Measurements from ENCODE around the gene NDFIP2.

Gene NDFIP2

DNA sequence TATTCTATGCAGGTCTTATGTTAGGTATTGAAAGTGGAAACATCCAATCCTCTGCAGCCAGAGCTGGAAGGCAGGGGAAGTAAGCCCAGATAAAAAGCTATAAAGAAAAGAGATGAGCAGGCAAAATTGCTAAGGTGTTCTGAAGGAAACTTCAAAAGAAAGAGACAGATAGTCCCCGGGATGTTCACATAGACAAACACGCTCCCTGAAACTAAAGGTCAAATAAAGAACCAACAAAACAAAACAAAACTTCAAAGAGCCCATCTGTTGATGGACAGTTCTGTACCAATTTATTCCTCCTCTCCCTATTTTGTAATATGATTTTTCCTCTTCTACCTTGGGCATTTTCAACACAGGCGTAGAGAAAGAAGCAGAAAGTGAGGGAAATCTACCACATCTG lies 11.3 kb upstream of the NDFIP2 start:
- no peak for TF ChIP-seq SUZ12 (IDR thresholded peaks at IDR 0.05)
- no peak for DNase-seq (ENCODE audit: extremely low spot score)
- ChIA-PET POLR2A (interaction anchor here (1.0 to 1.4 kb wide), 2 partner anchors 8 to 12 kb away, joined by 3 to 12 read pairs; partner anchors contain the start of gene NDFIP2), CTCF (no interaction called here)

DNA sequence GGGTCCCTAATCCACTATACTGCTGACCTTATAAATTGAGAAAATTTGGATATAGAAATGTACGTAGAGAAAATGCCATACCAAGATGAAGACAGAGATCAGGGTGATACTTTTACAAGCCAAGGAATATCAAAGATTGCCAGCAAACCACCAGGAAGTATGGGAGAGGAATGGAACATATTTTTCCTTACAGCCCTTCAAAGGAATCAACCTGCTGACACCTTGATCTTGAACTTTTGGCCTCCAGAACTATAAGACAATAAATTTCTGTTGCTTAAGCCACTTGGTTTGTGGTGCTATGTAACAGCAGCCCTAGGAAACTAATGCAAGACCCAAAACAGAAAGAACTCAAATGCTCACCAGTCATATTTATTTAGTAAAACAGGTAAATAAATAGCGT lies 10.3 kb upstream of the NDFIP2 start:
- ChIA-PET POLR2A (interaction anchor here (1.4 kb wide), 1 partner anchor 11 kb away, joined by 12 read pairs; the partner anchor contains the start of gene NDFIP2), CTCF (no interaction called here)
- no peak for TF ChIP-seq CTBP1 (IDR thresholded peaks at IDR 0.05; ENCODE audit: borderline replicate concordance)
- TF ChIP-seq L3MBTL2 (conservative IDR thresholded peaks at IDR 0.05), result no peak
- no peak for TF ChIP-seq ZNF384 (IDR thresholded peaks at IDR 0.05)
- no peak for TF ChIP-seq HDGF (IDR thresholded peaks at IDR 0.05; ENCODE audit: borderline replicate concordance)
- TF ChIP-seq SUZ12 (IDR thresholded peaks at IDR 0.05), result no peak
- TF ChIP-seq, protein P1, sequence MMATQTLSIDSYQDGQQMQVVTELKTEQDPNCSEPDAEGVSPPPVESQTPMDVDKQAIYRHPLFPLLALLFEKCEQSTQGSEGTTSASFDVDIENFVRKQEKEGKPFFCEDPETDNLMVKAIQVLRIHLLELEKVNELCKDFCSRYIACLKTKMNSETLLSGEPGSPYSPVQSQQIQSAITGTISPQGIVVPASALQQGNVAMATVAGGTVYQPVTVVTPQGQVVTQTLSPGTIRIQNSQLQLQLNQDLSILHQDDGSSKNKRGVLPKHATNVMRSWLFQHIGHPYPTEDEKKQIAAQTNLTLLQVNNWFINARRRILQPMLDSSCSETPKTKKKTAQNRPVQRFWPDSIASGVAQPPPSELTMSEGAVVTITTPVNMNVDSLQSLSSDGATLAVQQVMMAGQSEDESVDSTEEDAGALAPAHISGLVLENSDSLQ (IDR thresholded peaks at IDR 0.05), result no peak
- DNase-seq (ENCODE audit: extremely low spot score), result no peak

DNA sequence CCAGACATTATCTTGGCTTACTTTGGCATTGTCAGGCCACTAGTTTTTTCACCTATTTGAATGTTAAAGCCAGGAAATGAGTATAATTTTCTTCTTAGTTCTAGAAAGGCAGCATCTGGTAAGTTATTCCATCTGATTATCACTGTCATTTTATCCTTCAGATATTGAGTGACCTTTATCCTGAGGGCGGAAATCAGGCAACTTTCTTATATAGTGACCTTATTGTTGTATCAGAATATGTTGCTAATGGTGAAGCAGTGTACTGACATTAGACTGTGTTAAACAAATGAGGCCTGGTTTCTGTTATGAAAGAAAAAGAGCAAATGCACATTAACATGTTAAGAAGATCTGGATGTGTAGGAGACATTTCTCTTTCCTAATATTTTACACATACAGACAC lies 5.4 kb upstream of the NDFIP2 start:
- TF ChIP-seq FOXK2 (IDR thresholded peaks at IDR 0.05) (no peak), SP1 (IDR thresholded peaks at IDR 0.05) (no peak), CTBP1 (IDR thresholded peaks at IDR 0.05; ENCODE audit: borderline replicate concordance) (no peak), BHLHE40 (IDR thresholded peaks at IDR 0.05; ENCODE audit: borderline replicate concordance) (no peak)
- CTCF ChIA-PET, result no interaction called here
- DNase-seq (ENCODE audit: extremely low spot score), result no peak
- POLR2A ChIA-PET, result no interaction called here

DNA sequence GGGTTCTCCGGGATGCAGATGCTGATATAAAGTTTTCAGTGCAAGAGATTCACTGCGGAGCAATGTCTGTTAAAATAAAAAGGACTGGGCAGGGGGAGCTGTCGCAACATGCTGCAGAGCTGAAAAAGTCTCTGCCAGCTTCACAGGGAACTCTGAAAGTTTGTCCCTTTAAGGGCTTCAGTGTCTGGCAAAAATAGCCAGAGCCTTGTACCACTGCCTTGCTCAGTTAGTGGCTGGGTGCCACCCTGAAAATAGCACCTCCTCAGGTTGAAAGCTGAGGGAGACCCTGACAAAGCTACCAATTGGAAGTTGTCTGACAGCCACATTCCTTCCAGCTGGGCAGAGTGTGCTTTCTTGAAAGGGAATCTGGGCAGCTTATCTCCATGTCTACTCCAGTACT lies 3.0 kb upstream of the NDFIP2 start:
- no peak for DNase-seq (ENCODE audit: extremely low spot score)
- no peak for TF ChIP-seq SUZ12 (IDR thresholded peaks at IDR 0.05)
- no peak for TF ChIP-seq FOXM1 (IDR thresholded peaks at IDR 0.05; ENCODE audit: borderline replicate concordance)
- no peak for TF ChIP-seq HDGF (IDR thresholded peaks at IDR 0.05; ENCODE audit: borderline replicate concordance)
- CTCF ChIA-PET, result interaction anchor here (0.8 to 1.1 kb wide), 6 partner anchors 10 to 72 kb away, joined by 3 to 4 read pairs (median 3); no protein-coding TSS in a partner anchor
- POLR2A ChIA-PET, result interaction anchor here (0.6 to 1.0 kb wide), 4 partner anchors 9 to 618 kb away, joined by 3 read pairs; no protein-coding TSS in a partner anchor

DNA sequence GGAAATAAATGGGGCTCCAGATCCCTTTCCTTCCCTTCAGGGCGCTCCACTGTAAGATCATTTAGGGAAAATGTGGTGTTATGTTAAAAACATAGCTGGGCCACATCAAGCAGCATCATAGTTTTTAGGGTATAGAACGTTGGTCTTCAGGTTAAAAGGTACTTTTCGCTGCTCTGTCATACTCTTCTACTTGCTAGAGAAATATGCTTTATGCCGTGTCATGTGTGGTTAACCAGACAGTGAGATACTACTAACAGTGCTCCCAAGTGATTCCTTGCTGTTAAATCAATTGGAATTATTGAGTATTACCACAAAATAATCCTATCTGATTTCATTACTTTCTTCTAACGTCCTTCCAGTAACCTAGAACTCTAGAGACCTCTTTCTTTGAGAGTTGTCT lies 1.1 kb upstream of the NDFIP2 start:
- DNase-seq (ENCODE audit: extremely low spot score), result no peak
- TF ChIP-seq SUZ12 (IDR thresholded peaks at IDR 0.05), result no peak
- TF ChIP-seq CTBP1 (IDR thresholded peaks at IDR 0.05; ENCODE audit: borderline replicate concordance), result no peak
- TF ChIP-seq L3MBTL2 (conservative IDR thresholded peaks at IDR 0.05), result no peak
- TF ChIP-seq HDGF (IDR thresholded peaks at IDR 0.05; ENCODE audit: borderline replicate concordance), result no peak
- ChIA-PET POLR2A (interaction anchor here (1.0 to 2.2 kb wide), 3 partner anchors 51 to 74 kb away, joined by 4 to 13 read pairs (median 10); partner anchors contain the start of gene RBM26), CTCF (no interaction called here)

DNA sequence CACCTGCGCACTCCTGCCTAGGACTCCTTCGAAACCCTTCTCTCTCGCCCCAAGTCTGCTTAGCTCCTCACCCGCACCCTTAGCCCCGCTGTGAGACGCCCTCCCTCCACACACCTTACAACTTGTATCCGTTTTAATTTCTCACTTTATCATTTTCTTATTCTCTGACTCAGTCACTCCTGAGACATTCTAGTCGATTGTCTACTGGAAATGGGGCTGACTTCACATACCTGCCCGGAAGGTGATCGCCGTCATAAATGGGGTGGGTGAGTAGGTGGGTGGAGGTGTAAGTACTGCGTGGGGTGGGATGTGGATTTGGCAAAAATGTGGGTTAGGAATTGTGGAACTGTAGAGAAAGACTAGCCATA lies 714 bp downstream of the NDFIP2 start:
- POLR2A ChIA-PET, result interaction anchor here (0.6 to 2.2 kb wide), 22 partner anchors 10 to 876 kb away, joined by 3 to 35 read pairs (median 8); partner anchors contain the start of gene RBM26
- peak; percentile 38 for DNase-seq (ENCODE audit: extremely low spot score)

DNA sequence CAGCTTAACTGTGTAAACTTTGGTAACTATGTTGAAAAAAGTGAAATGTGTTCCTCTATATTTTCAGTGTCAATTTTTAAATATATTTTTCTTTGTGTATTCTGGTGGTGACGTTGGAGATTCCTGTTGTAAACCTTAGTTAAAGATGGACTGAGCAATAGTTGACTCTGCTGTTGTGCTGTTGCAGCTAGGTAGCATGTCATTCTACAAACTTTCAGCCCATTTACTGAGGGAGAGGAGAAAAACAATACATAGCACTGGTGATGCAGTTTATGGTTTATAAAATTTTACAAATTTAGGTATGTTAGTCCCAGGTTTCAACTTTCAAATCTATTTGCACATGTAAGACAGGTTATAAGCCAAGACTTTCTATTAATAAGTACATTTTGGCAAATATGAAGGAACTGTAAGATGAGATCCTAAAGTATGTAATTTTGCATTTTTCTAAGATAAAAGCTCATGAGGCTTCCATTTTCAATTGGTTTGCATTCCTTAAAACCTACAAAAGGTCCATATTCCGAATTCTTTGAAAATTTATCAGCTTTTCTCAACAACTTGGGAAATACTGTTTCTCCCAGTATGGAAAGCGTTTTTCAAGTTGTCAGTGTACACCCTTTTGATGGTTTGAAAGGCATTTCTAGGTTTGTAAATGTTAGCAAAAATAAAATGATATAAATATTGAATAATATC lies 1.5 kb downstream of the NDFIP2 start:
- CTCF ChIA-PET, result interaction anchor here (0.9 to 2.3 kb wide), 3 partner anchors 58 to 1889 kb away, joined by 3 to 11 read pairs (median 3); no protein-coding TSS in a partner anchor
- POLR2A ChIA-PET, result interaction anchor here (2.1 kb wide), 1 partner anchor 9 kb away, joined by 35 read pairs; no protein-coding TSS in a partner anchor
- TF ChIP-seq CTBP1 (IDR thresholded peaks at IDR 0.05; ENCODE audit: borderline replicate concordance) (no peak), FOXA1 (IDR thresholded peaks at IDR 0.05) (0 out of 2 replicates have a peak, but pooled peaks have one; percentile 6)
- no peak for DNase-seq (ENCODE audit: extremely low spot score)

More for the DNA sequence above, 714 bp downstream of the NDFIP2 start:
- TF ChIP-seq SUZ12 (IDR thresholded peaks at IDR 0.05), result no peak
- no peak for TF ChIP-seq HDGF (IDR thresholded peaks at IDR 0.05; ENCODE audit: borderline replicate concordance)
- CTCF ChIA-PET, result interaction anchor here (0.9 kb wide), 2 partner anchors 34 to 1888 kb away, joined by 3 to 5 read pairs; no protein-coding TSS in a partner anchor

DNA sequence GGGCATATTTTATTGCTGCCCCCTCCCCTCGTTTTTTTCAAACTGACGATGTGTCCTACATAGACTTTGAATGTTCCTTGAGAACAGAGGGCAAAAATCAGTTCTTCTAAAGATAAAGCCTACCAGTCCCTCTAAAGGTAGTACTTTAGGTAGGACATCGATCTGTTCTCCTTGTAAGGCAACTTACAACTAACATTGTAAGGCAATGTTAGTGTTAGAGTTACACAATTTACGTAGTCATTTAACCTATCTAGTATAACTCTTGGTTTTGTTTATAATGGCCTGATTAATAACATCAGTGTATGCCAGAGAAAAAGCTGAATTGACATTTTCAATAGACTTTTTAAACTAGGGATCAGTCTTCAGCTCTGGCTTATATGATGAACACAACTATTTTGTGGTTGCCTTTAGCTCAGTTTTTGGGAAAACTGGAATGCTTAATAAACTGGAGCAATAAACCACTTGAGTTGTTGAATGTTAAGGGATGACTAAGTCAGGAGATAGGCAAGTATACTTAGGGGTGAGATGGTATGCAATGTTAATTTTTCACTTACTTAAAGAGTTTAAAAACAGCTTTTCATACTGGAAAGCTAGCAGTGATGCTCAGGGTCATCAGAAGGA lies 2.2 kb downstream of the NDFIP2 start:
- ChIA-PET CTCF (interaction anchor here (1.1 to 2.3 kb wide), 2 partner anchors 59 to 60 kb away, joined by 3 to 11 read pairs; no protein-coding TSS in a partner anchor), POLR2A (interaction anchor here (0.6 to 1.5 kb wide), 2 partner anchors 15 to 77 kb away, joined by 3 read pairs; partner anchors contain the start of gene RBM26)
- TF ChIP-seq ARNT (IDR thresholded peaks at IDR 0.05), result no peak
- TF ChIP-seq FOXK2 (IDR thresholded peaks at IDR 0.05), result no peak
- no peak for TF ChIP-seq L3MBTL2 (conservative IDR thresholded peaks at IDR 0.05)
- TF ChIP-seq TARDBP (IDR thresholded peaks at IDR 0.05), result no peak
- TF ChIP-seq FOXA1 (IDR thresholded peaks at IDR 0.05), result no peak
- TF ChIP-seq ZNF384 (IDR thresholded peaks at IDR 0.05), result no peak
- TF ChIP-seq HDGF (IDR thresholded peaks at IDR 0.05; ENCODE audit: borderline replicate concordance), result no peak
- no peak for TF ChIP-seq FOXM1 (IDR thresholded peaks at IDR 0.05; ENCODE audit: borderline replicate concordance)
- TF ChIP-seq, protein P1 (IDR thresholded peaks at IDR 0.05), result no peak
- TF ChIP-seq LEF1 (IDR thresholded peaks at IDR 0.05; ENCODE audit: borderline replicate concordance), result no peak
- TF ChIP-seq SP1 (IDR thresholded peaks at IDR 0.05), result no peak
- no peak for DNase-seq (ENCODE audit: extremely low spot score)

Data from HEK293T (cell line).